Fibroblast of skin of abdomen (primary cell): ENCODE results near the gene CD70. TPM values are rescaled to one million over a fixed set of nuclear protein-coding genes. Genes with fewer than 3 reads are reported as not detected.
"Not testable (repeated sequence)": the region's sequence is repeated elsewhere in the genome, so short reads cannot be mapped to it uniquely, and the experiment has no call there.

Experiments
- DNase-seq: peaks from one replicate; pipeline ENCODE4 v3.0.0-alpha.2; 2013
- polyA plus RNA-seq, 2 experiments: library from polyadenylated mRNA; unstranded; fragments of 120-200 nt; gene quantifications; one replicate each; pipeline ENCODE4 v1.2.1, GENCODE V29; 2013; ENCODE audit not compliant: insufficient read length in 2 of 2

The CD70 gene, protein sequence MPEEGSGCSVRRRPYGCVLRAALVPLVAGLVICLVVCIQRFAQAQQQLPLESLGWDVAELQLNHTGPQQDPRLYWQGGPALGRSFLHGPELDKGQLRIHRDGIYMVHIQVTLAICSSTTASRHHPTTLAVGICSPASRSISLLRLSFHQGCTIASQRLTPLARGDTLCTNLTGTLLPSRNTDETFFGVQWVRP
- polyA plus RNA-seq (2013, experiment 1 of 2; ENCODE audit: insufficient read length) = 0.18 TPM
- polyA plus RNA-seq (2013, experiment 2 of 2; ENCODE audit: insufficient read length) = 0.27 TPM

DNA sequence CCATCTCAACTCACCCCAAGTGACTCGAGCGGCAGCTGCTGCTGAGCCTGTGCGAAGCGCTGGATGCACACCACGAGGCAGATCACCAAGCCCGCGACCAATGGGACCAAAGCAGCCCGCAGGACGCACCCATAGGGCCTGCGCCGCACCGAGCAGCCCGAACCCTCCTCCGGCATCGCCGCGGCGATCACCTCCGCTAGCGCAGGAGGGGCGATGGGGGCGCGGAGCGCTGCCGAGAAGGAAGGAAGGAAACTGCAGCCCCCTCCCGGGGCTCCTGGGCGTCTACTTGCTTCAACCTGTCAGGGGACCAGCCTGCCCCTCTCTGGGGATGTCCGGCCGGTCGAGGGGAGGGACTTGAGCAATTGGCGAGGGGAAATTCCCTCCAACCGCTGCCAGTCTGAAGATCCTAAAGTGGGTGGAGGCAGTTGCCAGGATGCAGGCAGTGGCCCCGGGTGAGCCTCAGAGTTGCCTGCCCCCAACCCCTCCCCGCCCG, at the start of gene CD70:
TSS of gene CD70 (minus strand) at position 324 of the 493 bp plus-strand sequence. CDS start at position 176, 148 bp downstream.
- no peak for DNase-seq

DNA sequence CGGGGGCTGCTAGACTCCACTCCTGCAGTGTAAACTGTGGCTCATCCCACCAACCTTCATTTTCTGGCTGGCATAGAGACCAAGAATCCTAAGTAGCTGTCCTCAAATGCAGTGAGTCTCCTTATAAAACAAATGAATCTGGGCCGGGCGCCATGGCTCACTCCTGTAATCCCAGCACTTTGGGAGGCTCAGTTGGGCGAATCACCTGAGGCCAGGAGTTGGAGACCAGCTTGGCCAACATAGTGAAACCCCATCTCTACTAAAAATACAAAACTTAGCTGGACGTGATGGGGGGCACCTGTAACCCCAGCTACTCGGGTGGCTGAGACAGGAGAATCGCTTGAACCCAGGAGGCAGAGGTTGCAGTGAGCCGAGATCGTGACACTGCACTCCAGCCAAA, 49.4 kb upstream of the CD70 start:
- not testable (repeated sequence) for DNase-seq

DNA sequence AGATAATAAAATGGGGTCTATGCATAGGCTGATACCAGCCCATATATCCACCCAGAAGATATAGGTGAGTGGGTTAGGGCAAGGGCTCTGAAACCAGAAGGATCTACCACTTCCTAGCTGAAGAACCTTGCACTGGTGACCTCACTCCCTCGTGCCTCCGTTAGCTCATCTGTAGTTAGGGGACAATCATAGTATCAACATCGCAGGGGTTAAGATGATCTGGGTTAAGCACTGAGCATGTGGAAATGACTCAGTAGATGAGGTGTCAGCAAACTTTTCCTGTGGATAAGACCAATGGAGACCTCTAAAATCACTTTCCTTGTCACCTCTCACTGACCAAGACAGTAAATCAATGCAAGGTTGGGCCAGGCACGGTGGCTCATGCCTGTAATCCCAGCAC, 48.5 kb upstream of the CD70 start:
- DNase-seq = no peak

DNA sequence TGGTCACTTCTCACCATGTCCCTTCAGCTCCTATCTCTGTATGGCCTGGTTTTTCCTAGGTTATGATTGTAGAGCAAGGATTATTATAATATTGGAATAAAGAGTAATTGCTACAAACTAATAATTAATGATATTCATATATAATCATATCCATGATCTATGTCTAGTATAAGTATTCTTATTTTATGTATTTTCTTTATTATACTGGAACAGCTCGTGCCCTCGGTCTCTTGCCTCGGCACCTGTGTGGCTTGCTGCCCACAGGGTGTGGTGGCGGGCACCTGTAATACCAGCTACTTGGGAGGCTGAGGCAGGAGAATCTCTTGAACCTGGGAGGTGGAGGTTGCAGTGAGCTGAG, 42.5 kb upstream of the CD70 start:
- DNase-seq = not testable (repeated sequence)

DNA sequence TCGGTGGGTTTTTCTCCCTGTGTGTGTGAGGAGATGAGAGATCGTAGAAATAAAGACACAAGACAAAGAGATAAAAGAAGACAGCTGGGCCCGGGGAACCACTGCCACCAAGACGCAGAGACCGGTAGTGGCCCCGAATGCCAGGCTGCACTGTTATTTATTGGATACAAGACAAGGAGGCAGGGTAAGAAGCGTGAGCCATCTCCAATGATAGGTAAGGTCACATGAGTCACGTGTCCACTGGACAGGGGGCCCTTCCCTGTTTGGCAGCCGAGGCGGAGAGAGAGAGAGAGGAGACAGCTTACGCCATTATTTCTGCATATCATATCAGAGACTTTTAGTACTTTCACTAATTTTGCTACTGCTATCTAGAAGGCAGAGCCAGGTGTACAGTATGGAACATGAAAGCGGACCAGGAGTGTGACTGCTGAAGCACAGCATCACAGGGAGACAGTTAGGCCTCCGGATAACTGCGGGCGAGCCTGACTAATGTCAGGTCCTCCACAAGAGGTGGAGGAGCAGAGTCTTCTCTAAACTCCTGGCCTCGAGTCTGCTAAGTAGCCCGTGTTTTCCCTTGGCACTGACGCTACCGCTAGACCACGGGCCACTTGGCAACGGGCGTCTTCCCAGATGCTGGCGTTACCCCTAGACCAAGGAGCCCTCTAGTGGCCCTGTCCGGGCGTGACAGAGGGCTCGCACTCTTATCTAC, 42.0 kb upstream of the CD70 start:
- DNase-seq = peak; percentile 63

DNA sequence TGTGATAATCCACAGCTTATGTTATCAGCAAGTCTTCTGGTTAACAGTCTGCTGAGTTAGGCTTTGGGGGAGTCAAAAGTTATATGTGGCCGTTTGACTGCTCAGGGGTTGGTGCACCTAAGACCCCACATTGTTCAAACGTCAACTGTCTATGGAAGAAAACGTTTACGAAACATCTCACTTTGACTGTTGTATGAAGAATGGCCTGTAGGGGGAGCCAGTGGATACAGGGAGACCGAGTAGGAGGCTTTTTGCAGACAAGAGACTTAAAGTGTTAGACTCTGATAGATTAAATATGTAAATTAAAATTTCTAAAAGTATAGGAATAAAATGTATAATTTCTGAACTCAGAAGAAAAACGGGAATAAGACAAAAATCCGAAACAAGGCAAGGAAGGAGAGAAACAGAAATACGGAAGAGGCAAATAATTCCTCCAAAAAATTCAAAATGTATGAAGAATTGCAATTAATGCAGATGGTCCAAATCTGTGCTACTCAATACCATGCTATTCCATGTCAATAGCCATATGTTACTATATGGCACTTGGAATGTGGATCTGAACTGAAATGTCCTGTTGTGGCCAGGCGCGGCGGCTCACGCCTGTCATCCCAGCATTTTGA, 41.2 kb upstream of the CD70 start:
- DNase-seq = peak; percentile 68

DNA sequence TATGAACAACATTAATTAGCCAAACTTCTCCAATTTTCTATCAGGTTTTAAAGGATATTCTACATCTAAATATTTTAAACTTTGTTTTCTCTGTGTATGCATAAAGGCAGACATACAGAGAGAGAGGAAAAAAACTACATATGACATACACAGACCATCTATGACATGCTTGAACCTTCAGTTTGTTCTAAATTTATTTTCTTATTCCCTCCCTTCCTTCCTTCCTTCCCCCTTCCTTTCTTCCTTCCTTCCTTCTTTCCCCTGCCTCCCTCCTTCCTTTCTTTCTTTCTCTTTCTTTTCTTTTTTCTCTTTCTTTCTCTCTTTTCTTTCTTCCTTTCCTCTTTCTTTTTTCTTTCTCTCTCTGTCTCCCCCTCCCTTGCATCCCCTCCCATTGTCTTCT, 35.8 kb upstream of the CD70 start:
- no peak for DNase-seq

DNA sequence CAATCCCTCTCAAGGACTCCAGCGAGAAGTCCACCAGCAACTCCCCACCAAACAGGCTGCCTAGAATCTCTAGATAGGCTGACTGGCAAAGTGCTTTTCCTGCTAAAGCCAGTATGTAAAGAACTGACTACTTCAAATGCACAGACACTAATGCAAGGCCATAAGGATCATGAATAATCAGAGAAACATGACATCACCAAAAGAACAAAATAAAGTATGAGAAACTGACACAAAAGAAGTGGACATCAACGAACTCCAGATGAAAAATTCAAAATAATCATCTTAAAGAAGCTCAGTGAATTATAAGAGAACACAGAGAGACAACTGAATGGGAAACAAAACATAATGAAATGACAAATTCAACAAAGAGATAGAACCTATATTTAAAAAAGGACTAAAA, 26.4 kb upstream of the CD70 start:
- DNase-seq = no peak

DNA sequence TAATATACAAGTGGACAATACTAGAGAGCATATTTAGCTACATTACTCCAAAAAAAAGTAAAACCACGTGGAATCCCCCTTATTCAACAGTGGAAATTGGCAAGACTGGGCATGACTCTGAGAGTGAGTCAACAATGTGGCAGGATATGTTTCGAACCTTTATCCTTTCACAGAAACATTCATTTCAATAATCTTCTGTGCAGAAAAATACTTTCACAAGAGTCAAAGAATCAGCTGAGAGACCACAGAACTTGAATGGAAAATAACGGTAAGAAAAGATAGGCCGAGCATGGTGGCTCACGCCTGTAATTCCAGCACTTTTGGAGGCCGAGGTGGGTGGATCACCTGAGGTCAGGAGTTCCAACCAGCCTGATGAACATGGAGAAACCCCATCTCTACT, 25.1 kb upstream of the CD70 start:
- peak; percentile 33 for DNase-seq

DNA sequence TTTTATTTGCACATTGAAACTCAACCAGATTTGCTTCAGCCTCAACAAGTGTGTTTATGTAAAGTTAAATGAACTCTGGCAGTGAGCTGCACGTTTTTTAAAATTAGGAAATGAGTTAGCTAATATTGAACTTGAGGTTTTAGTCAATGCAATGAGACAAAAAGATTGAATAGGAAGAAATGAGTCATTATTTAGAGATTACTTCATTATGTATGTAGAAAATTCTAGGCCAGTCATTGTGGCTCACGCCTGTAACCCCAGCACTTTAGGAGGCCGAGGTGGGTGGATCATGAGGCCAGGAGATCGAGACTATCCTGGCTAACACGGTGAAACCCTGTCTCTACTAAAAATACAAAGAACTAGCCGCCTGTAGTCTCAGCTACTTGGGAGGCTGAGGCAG, 22.8 kb upstream of the CD70 start:
- DNase-seq = peak; percentile 49

DNA sequence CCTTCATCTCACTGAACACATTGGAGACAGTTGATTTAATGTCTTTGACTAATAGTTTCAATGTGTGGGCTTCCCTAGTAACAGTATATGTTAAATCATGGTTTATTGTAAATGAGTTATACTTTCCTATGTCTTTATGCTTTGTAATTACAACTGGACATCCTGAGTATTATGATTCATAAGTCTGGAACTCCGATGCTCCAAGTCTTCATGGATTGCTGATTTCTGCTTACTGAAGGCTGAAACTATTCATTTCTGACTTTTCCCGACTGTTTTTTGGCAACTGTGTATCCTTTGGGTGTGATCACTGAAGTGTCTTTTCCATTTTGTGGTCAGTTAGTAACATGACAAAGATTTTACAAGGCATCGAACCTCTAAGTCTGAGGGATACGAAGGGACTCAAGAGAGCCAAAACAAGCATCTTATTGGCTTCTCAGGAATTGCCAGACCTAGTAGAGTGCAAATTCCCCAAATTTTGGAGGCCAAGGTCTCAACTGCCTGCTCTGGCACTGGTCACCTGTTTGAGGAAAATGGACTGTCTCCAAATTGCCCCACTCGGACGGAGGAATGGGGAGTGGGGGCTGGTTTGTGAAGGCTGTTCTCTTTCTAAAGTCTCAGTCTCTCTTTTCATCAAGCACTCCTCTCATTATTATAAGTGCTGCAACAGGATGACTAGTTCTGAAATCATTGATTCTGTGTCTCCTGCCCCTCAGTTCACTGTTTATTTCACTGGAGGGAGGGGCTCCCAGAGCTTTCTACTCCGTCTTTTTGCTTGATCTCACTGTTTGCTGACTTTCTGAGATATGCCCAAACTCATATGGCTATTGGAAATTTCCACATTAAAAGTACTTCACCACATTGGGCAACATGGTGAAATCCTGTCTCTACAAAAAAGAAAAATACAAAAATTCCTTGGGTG, 20.2 kb upstream of the CD70 start:
- DNase-seq = peak; percentile 99

DNA sequence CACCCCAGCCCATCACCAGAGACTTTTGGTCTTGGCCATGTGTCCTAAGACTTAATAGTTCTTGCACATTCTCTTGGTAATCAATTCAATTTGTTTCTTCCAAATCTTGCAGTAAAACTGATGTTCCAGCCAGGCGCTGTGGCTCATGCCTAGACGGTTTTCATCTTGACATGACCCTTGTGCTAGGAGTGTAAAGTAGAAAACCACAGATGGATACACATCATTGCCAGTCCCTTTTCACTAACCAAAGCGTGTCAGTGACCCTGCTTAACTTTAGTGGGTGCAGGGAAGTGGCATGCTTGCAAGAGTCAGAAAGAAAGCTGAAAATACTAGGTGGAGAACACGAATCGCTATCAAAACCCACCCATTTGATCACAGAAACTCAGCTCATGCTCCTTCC, 18.0 kb upstream of the CD70 start:
- DNase-seq = no peak

DNA sequence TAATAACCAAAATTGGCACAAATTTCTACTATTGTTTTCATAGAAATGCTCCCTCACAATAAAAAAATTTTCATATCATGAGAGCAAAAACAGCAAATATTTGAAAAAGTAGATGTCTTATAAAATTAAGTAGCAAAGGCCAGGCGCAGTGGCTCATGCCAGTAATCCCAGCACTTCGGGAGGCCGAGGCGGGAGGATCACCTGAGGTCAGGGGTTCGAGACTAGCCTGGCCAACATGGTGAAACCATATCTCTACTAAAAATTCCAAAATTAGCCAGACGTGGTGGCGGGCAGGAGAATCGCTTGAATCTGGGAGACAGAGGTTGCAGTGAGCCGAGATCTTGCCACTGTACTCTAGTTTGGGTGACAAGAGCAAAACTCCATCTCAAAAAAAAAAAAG, 17.2 kb upstream of the CD70 start:
- DNase-seq = not testable (repeated sequence)

DNA sequence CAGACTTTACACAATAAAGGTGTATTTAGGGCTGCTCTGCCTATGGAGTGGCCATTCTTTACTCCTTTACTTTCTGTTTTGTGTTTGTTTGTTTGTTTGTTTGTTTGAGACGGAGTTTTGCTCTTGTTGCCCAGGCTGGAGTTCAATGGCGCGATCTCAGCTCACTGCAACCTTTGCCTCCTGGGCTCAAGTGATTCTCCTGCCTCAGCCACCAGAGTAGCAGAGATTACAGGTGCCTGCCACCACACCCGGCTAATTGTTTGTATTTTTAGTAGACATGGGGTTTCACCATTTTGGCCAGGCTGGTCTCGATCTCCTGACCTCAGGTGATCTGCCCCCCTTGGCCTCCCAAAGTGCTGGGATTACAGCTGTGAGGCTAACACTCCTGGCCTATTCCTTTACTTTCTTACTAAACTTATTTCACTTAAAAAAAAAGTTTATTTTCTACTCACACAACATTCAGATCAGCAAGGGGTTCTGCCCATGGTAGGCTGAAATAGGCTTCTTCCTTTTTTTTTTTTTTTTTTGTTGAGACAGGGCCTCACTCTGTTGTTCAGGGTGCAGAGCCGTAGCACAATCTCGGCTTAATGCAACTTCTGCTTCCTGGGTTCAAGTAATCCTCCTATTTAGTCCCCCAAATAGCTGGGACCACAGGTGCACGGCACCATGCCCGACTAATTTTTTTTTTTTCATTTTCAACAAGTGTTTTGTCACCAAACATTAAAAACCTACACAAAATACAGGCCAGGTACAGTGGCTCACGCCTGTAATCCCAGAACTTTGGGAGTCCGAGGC, 15.5 kb upstream of the CD70 start:
- not testable (repeated sequence) for DNase-seq

DNA sequence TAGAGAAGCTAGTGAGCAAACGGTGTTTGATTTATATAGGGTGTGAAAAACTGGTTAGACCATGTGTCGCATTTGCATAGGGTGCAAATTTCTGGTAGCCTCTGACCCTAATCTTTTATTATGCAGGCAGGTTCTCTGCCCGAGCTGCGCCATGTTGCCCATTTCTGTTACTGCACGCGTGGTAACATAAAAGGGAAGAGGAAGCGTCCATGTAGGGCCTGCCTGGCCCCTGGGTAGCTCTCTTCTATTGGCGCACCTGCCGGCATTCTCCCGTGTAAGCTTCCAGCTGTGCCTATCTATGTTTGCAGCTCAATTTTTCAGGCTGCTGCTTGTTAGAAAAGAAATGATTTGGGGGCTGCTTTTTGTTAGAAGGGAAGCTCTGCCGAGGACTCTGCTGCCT, 14.0 kb upstream of the CD70 start:
- no peak for DNase-seq

DNA sequence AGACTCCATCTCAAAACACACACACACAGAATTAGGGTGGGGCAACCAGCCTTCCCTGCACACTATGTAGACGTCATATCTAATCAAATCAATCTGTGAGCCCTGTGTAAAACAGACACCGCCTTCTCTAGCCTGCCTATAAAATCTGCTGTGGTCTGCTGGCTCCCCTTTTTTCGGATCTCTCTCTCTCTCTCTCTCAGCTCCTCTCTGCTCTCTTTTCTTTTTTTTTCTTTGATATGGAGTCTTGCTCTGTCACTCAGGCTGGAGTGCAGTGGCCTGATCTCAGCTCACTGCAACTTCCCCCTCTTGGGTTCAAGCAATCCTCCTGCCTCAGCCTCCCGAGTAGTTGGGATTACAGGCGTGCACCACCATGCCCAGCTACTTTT, 11.8 kb upstream of the CD70 start:
- DNase-seq = no peak

DNA sequence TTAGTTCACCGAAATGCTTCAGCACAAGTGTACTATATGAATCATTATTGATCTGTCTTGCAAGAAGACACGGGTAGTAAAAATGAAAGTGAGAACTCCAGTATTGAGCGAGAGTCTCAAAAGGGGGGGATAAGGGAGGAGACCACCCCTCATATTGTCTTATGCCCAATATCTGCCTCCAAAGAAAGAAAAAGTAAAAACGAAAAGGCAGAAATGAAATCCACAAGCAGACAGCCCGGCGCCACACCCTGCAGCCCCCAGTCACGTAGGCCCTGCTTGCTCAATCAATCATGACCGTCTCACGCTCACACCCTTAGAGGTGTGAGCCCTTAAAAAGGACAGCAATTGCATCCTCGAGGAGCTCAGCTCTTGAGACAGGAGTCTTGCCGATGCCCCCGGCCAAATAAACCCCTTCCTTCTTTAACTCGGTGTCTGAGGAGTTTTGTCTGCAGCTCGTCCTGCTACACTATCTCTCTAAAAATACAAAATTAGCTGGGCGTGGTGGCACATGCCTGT, 10.6 kb upstream of the CD70 start:
- DNase-seq = not testable (repeated sequence)

DNA sequence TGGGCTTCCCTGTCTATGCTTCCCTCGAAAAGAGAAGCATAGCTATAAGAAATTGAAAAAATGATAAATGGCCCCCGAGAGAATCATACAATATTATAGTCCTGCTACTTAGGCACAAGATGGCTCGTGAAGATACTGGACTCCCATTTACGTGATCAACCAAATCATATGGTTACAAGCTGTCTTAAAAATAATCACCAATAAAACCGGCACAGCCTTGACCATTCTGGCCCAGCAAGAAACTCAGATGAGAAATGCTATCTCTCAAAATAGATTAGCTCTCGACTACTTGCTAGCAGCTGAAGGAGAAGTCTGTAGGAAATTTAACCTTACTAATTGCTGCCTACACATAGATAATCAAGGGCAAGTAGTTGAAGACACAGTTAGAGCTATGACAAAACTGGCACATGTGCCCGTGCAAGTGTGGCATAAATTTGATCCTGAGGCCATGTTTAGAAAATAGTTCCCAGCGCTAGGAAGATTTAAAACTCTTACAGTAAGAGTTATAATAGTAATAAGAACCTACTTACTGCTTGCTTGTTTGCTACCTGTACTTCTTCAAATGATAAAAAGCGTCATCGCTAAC, 10.1 kb upstream of the CD70 start:
- not testable (repeated sequence) for DNase-seq

DNA sequence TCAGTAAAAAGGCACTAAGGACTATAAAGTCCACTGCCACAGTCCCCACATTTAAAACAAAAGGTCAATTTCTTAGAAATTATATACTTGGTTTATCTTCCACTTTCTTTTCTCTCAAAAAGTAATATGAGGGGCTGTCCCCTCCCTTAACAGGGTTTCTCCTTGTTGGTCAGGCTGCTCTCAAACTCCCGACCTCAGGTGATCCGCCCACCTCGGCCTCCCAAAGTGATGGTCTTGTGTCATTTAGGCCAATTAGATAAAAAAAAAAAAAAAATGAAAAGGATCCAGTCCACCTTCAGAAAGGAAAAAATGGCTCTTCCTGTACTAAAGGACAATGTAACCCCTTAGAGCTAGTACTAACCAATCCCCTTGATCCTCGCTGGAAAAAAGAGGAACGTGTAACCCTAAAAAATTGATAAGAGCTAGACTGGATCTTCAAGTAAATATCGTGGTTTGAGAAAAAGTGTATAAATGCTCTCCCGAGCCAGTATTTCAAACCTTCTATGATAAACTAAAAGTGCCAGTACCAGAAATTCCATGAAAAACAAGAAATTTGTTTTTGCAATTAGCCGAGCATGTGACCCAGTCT, 9.0 kb upstream of the CD70 start:
- no peak for DNase-seq

DNA sequence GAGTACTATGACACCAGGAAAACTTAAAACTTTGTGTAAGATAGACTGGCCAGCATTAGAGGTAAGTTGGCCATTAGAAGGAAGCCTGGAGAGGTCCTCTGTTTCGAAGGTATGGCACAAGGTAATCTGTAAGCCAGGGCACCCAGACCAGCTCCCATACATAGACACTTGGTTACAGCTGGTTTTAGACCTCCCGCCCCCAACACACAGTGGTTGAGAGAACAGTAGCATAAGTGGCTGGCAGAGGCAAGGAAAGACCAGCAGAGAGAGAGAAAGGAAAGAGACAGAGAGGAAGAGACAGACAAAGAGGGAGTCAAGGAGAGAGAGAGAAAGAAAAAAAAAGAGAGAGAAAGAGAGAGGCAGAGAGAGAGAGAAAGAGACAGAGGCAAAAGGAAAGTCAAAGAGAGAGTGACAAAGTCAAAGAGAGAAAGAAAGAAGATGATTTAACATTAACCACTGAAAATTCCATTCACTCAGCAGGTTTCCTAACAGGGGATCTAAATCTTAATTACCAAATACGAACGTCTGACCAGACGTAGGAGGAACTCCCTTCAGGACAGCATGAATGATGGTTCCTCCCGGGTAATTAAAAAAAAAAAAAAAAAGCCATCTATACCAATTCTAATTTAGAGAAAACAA, 7.4 kb upstream of the CD70 start:
- not testable (repeated sequence) for DNase-seq
